GM10266 (cell line): ENCODE results near the gene BEGAIN.

Experiments used
- DNase-seq: peaks from one replicate; pipeline ENCODE4 v3.0.0; 2012; ENCODE audit errors: extremely low spot score
- TF ChIP-seq, protein P1 (sequence below): IDR thresholded peaks from 2 replicates; pipeline ENCODE4 v1.5.1; 2012; ENCODE audit warnings: mild to moderate bottlenecking, low read depth; ENCODE audit not compliant: control insufficient read depth, insufficient read depth; ENCODE audit errors: missing control alignments

BEGAIN gene

DNA sequence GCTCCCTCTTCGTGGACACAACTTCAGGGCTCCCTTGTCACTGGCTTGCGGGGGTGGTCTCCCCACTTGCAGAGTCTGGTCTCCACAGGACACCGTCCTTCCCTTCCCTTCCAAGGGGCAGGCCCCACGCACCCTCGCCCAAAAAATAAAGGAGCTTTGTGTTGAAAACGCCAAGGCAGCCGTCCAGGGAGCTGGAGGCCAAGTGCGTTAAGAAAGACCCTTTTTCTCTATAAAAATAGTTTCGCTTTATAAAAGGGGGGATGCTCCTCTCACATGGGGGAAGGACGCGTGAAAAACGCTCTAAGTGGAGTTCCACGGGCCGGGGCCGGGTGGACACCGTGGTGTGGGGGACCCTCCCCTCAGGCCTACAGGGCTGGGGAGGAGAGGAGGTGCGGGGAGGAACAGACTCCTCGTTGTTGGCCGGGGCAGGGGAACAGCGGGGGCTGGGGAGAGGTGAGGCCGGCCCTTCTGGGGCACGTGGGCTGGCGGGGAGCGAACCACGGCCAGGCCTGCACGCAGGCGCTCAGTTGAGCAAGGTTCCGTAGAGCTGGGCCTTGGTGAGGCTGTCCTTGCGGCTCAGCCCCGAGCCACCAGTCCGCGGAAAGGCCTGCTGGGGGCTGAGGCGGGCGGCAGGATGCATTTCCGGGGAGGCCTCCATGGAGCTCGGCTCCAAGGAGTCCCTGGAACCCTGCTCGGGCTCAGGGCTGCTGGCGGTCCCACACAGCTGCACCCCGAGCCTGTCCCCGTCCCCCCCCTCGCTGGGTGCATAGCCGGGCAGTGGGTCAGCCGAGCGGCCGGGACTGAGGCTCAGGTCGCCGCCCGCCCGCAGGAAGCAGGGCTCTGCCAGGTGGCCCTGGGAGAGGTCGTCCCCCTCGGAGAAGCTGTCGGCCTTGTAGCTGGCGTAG lies 49.5 kb downstream of the BEGAIN start:
- DNase-seq: no peak
- TF ChIP-seq, protein P1, sequence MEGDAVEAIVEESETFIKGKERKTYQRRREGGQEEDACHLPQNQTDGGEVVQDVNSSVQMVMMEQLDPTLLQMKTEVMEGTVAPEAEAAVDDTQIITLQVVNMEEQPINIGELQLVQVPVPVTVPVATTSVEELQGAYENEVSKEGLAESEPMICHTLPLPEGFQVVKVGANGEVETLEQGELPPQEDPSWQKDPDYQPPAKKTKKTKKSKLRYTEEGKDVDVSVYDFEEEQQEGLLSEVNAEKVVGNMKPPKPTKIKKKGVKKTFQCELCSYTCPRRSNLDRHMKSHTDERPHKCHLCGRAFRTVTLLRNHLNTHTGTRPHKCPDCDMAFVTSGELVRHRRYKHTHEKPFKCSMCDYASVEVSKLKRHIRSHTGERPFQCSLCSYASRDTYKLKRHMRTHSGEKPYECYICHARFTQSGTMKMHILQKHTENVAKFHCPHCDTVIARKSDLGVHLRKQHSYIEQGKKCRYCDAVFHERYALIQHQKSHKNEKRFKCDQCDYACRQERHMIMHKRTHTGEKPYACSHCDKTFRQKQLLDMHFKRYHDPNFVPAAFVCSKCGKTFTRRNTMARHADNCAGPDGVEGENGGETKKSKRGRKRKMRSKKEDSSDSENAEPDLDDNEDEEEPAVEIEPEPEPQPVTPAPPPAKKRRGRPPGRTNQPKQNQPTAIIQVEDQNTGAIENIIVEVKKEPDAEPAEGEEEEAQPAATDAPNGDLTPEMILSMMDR: no peak

DNA sequence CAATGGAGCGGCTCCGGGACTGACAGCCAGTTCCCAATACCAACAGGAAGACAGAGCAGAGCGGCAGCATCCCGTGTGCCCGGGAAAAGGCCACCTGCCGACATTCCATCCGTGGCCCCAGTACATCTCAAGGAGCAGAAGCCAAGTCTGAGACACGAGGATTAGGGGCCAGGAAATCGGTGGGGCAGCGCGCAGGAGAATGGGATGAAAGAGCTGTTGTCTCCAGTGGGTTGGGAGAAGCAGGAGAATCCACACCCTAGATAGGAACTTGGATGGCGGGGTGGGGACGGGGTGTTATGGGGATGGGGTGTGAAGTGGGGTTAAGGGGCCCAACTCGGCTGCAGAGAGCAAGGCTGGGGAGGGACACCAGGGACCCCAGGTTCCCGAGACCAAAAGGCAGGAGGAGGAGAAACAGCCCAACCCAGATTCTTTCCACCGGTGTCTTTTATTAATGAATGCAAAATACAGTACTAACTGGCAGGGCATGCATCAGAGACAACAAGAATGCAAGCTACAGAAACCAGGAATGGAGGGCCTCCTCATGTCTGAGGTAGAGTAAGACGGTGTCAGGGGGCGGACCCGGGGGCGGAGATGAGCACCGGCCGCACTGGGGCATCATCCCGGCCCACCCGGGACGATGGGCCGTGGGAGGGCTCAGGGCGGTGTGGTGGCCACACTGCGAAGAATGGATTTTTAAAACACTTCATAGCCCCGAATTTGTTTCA lies 50.3 kb downstream of the BEGAIN start:
- TF ChIP-seq, protein P1: no peak
- no peak for DNase-seq

DNA sequence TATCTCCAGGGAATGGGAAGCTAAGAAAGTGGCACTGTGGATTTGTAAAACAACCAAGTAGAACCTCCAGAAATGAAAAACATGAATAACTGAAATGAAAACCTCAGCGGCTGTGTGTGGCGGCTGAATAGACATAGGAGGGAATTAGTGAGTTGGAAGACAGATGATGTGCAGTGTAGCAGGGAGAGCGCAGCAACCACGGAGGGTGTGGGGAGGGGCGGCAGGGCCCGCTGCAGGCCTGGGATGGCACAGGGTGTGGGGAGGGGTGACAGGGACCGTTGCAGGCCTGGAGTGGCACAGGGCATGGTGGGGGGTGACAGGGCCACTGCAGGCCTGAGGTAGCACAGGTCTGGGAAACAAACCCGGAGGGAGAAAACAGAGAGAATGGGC lies 51.1 kb downstream of the BEGAIN start:
- TF ChIP-seq, protein P1: no peak
- no peak for DNase-seq

DNA sequence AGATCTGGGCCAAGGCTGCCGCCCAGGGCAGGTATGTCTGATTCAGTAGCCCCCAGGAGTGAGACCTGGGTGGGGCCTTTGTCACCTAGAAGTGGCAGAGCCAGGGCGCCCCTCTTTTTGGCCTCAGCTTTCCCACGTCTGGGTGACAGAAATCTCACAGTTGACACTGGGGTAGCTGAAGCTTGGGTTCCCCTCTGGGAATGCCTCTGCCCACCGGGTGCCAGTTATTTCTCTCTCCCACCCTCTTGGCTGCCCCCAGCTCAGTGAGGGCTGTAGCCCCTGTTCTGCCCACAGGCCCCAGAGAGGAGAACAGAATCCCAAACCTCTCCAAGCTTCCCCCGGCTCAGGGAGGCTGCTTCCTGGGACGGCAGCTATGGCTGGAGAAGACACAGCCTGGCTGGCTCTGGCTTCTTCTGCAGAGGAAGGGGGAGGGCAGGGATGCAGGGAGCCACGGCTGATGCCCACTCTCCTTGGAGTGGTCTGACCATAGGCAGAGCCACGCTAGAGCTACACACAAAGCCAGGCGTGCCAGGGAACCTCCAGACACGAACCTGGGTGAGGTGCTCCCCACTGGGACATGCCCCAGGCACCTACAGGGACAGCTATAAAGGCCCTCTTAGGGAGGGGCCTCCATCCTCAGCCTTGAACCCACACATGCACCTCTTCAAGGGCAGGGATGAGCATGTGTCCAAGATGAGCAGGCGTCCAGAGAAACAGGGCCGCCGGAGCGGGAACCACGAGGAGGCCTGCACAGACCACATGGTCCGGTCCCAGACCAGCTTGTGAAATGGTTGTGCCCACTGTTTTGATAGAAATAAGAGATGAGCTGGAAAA lies 51.7 kb downstream of the BEGAIN start:
- TF ChIP-seq, protein P1: no peak
- DNase-seq: peak; percentile 14

DNA sequence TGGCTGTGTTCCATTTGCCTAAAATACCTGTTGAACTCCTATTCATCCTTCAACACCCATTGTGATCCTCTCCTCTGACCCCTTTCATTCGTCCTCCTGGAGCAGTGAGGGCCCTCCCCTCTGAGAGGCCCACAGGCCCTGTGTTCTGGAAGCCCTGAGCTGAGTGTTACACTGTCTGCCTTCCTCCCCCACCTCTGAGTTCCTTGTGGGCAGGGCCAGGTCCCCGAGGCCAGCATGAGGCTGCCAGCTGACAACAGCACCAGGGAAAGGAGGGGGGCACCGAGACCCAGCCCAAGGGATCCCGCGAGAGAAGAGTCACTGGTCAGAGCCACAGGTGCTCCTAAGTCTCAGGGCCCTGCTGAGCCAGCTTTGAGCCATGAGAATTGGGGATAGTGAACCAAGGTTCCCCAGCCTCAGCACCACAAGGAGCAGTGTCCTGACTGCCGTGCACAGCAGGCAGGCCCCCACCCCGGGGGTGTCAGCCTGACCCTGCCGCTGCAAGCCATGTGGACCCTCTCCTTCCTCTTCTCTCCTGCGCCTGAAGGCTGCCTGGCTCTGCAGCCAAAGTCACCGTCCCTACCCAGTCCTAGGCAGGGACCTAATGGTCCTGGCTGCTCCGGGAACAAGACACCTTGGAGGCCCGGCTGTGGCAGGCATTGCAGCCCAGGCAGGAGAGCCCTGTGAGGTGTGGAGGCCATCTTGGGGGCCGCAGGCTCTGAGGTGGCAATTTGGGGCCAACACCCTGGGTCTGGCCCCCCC lies 52.5 kb downstream of the BEGAIN start:
- TF ChIP-seq, protein P1: no peak
- DNase-seq: peak; percentile 15

DNA sequence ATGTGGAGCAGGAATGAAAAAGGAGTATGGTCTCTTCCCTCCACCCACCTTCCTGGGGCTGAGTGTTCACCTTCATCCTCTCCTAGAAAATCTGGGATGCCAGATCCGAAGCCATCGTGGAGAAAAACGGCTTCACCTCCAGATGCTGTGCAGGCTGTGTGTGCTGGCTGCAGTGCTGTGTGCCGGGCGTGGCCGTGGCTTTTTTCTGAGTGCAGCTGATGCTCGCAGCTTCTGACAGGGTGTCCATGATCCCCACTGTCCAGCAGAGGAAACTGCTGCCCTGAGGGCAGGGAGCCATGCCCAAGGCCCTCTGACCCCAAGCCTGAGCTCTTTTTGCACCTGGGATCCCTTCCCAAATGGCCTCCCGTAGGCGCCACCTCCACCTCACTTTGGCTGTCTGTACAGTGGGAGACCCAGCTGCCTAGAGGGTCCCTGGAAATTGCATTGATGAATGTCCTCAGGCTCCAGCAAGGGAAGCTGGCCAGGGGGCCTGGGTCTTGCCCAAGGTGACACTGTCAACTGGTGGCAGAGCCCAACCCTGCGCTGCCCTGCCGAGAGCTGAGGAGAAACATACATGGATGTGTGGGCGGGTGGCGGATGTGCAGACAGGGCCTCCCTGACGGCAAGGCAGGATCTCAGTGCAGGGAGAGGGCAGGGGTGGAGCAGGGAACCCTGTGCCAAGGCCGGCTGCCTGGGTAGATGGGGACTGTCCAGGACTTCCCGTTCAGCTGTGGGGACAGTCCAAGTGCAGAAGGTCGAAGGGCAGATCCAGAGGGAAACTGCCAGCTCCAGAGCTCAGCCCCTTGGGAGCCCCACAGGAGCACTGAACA lies 53.3 kb downstream of the BEGAIN start:
- DNase-seq: peak; percentile 14
- TF ChIP-seq, protein P1: no peak
